GM11168 (cell line): ENCODE results near the gene DENND2D.

Experiments
- in situ Hi-C: fragments of 300-500 bp; cut with MboI; formaldehyde crosslinking; loops from one replicate; pipeline ENCODE4 v1.12.0; 2022; ENCODE audit warnings: low sequenced_read_pairs; ENCODE audit not compliant: unreplicated experiment

The DENND2D gene

GRCh38 chr1:111199881-111200801, at the start of gene DENND2D:
Gene DENND2D (minus strand): TSS chr1:111200646. CDS start chr1:111200459, 187 bp downstream.
- in situ Hi-C loops = no loop called here

- in situ Hi-C loops = loop anchor here (25.0 kb wide), 1 partner anchor 512 kb away; the partner anchor contains the start of gene DDX20
These were observed 49.5 kb upstream of the DENND2D start for GRCh38 chr1:111249960-111250359.

DNA sequence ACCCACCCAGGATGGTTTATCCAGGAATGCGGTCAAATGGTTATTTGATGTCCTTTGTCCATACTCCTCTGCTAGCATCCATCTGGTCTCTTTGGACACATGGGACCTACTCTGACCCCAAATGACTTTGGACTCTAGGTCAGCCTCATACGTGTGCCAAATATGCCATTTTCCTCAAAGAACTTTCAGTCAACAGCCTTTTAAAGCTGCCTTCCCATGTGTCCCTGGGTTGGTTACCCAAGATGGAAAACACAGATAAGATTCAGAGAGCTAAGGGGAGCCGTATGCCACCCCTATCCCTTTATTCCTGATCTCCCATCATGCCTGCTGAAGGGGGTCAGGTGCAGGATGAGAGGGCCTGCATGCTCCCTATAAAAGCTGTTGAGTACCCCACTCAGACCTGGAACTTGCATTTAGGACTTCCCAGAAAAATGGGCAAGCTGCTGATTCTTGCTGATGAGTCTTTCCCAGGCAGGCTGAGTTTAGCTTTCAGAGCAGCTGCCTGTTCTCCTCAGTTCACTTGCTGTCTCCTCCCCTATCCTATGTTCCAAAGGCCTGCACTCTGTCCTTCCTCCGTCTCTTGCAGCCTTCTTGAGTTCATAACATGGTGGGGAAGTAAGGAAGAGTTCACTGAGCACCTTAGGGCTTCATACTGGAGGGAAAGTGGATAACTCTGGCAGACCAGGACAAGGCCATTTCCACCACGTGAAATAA, 46.8 kb upstream of the DENND2D start:
- in situ Hi-C loops = loop anchor here (25.0 kb wide), 1 partner anchor 515 kb away; the partner anchor contains the start of gene DDX20

GRCh38 chr1:111242805-111243523, 42.5 kb upstream of the DENND2D start:
- in situ Hi-C loops = loop anchor here (25.0 kb wide), 1 partner anchor 519 kb away; the partner anchor contains the start of gene DDX20

DNA sequence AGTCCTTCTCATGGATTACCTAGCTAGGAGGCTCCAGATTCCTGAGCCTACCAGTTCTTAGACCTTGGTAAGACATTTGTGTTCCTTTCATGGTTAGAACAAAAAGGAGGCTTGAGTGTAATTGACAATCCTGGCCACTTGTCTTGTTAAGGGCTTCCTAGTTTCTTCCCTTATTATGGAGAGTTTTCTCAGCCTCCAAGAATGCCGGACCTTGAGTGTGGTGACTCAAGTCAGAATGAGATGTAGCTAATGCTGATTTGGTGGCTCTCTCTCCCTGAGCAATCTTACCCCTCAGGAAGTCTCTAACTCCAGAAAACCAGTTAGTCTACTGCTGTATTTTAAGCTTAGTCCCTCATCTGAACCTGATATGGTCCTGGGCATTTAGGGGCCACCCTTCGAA, 41.4 kb upstream of the DENND2D start:
- in situ Hi-C loops = loop anchor here (25.0 kb wide), 1 partner anchor 521 kb away; the partner anchor contains the start of gene DDX20

DNA sequence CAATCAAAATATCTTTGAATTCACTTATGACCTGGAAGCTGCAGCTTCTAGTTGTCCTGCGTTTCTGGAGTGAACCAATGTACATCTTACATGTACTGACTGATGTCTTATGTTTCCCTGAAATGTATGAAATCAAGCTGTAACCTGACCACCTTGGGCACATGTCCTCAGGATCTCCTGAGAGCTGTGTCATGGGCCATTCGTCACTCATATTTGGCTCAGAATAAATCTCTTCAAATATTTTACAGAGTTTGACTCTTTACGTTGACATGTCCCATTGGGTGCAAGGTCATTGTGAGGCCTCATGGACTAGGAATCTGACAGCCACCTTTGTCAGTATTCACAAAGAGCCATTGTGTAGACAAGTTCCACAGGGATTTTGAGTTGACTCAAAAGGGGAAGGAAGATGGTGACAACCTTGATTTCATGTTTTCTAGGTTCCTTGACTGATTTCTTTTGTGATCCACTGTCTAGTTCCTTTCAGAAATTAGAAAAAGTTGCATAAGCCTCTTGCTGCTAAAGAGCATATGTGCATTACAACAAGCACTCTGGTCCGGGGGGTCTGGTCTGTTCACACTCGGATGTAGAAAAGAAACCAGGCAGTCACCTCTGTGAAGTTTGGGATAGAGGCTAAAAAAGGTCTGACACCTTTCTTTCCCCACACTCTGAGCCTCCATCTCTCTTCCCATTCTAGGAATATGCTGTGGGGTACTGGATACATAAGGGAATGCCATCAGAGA, 37.8 kb upstream of the DENND2D start:
- in situ Hi-C loops = loop anchor here (25.0 kb wide), 1 partner anchor 524 kb away; the partner anchor contains the start of gene DDX20

GRCh38 chr1:111236806-111237205, 36.4 kb upstream of the DENND2D start:
- in situ Hi-C loops = loop anchor here (25.0 kb wide), 1 partner anchor 525 kb away; the partner anchor contains the start of gene DDX20

GRCh38 chr1:111236379-111236778, 35.9 kb upstream of the DENND2D start:
- in situ Hi-C loops = loop anchor here (25.0 kb wide), 1 partner anchor 526 kb away; the partner anchor contains the start of gene DDX20

GRCh38 chr1:111234866-111235265, 34.4 kb upstream of the DENND2D start:
- in situ Hi-C loops = loop anchor here (25.0 kb wide), 1 partner anchor 527 kb away; the partner anchor contains the start of gene DDX20

DNA sequence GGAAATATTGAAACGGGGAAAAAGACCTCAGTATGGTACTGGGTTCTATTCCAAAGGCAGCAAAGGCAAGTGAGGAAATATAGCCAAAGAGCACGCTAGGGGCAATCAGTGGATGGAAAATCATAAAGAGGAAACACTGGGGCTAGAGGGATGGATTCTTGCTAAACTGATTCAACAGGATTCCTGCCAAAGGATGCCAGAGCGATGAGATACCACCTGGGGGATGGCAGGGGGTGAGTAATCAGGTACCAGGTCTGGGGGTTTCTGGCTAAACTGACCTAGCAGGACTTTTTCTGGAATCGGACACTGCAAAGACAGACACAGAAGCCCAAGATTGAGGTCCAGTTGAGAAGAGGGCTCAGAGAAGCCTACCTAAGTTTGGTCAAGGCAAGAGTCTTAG, 33.8 kb upstream of the DENND2D start:
- in situ Hi-C loops = loop anchor here (25.0 kb wide), 1 partner anchor 528 kb away; the partner anchor contains the start of gene DDX20

- in situ Hi-C loops = loop anchor here (25.0 kb wide), 1 partner anchor 530 kb away; the partner anchor contains the start of gene DDX20
These were observed 31.7 kb upstream of the DENND2D start for GRCh38 chr1:111232134-111232533.

GRCh38 chr1:111228748-111229126, 28.3 kb upstream of the DENND2D start:
- in situ Hi-C loops = loop anchor here (5.0 to 25.0 kb wide), 2 partner anchors 89 to 534 kb away; partner anchors contain the start of gene DDX20

DNA sequence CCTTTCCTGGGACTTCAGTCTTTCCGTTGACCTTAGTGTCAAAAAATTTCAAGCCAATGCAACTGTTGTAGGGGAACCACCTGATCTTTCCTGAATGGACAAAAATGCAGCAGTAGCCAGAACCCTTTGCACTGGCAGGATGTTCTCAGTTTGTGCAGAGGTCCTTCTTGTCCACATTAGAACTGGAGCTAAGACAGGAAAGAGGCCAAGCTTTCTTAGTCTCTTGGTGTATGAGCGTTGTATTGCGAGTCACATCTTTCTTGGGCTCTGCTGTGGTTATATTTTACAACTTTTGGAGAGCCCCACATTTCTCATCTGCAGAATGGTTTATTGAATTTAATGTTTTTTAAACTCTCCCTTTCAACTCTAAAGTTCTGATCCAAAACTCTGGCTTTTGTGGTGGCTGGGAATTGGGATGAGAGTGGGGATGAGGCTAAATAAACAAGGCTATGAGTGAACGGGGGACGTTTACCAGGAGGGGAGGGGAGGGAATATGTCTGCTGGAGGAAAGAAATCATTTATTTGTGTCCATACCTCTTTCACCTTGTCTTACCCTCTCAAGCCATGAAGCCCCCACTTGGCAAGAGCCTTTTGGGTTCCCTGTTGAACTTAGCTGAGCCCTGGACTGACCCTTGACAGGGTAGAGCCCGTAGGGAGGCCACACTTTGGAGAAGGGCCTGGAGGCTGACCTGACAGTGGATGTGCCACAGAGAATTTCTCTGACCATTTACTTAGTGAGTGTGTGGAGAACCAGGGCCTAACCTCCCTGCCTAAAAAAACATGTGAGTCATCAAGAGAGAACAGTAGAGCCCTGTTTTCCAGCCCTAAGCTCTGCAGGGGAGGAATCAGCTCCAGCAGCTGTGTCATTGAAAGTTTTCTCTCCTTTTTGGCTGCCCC, 27.7 kb upstream of the DENND2D start:
- in situ Hi-C loops = loop anchor here (5.0 to 25.0 kb wide), 2 partner anchors 89 to 534 kb away; partner anchors contain the start of gene DDX20

GRCh38 chr1:111227434-111227833, 27.0 kb upstream of the DENND2D start, which contains the start of gene CHI3L2:
Gene CHI3L2 (plus strand): TSS chr1:111227713. CDS start chr1:111227730, 17 bp downstream.
- in situ Hi-C loops = loop anchor here (5.0 to 25.0 kb wide), 2 partner anchors 90 to 535 kb away; partner anchors contain the start of gene DDX20

- in situ Hi-C loops = loop anchor here (5.0 to 25.0 kb wide), 2 partner anchors 91 to 536 kb away; partner anchors contain the start of gene DDX20
These were observed 25.4 kb upstream of the DENND2D start for GRCh38 chr1:111225717-111226400.

DNA sequence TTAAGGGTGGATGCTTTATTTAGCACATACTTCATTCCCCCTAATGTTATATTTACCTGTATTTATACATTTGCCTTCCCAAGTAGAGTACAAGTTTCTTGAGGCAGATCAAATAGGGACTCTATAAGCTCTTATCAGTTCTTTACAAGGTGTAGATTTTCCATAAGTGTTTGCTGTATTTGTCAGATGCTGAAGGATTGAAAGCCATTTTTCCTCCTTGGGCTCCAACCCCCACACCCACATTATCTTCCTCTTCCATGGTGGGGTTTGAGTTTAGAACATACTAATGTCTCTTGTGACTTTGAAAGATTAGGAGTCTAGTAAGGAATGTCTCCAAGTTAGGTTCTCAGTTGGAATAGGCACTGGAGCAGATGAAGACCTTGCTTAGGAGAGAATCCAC, 24.6 kb upstream of the DENND2D start:
- in situ Hi-C loops = loop anchor here (5.0 to 25.0 kb wide), 2 partner anchors 92 to 537 kb away; partner anchors contain the start of gene DDX20
